ENCODE results near the gene NCK2. TPM values are rescaled to one million over a fixed set of nuclear protein-coding genes. Genes with fewer than 3 reads are reported as not detected.
"Not testable (repeated sequence)": the region's sequence is repeated elsewhere in the genome, so short reads cannot be mapped to it uniquely, and the experiment has no call there.

The NCK2 gene
- total RNA-seq, 1 experiment from 2014 or later = 0.30 TPM

GRCh38 chr2:105771291-105771690 lies 26.6 kb downstream of the NCK2 start:
- not testable (repeated sequence) for H3K36me3 ChIP-seq (ENCODE audit: insufficient read depth, low read length); H3K4me2 ChIP-seq (ENCODE audit: low read depth, low read length, poor library complexity, severe bottlenecking); H3K27ac ChIP-seq (ENCODE audit: low read length); DNase-seq; H4K20me1 ChIP-seq (ENCODE audit: insufficient read depth, low read depth, low read length); H2AFZ ChIP-seq (ENCODE audit: low read length); H3K79me2 ChIP-seq (ENCODE audit: low read length); H3K9me2 ChIP-seq (replicated peaks; ENCODE audit: insufficient read depth, low read length); H3K27me3 ChIP-seq (ENCODE audit: low read length); H3K4me1 ChIP-seq (ENCODE audit: low read length); H3K9me3 ChIP-seq (ENCODE audit: low read length); H3K9ac ChIP-seq (ENCODE audit: low read length); H3K4me3 ChIP-seq (ENCODE audit: low read length)

GRCh38 chr2:105771836-105772235 lies 27.1 kb downstream of the NCK2 start:
- DNase-seq = no peak
- no peaks in the 10 kb centered on the region for H3K4me1 ChIP-seq (ENCODE audit: low read length)
- H3K79me2 ChIP-seq (ENCODE audit: low read length) = no peaks in the 10 kb centered on the region
- H3K27me3 ChIP-seq (ENCODE audit: low read length) = no peaks in the 10 kb centered on the region
- no peak overlapping the region for H3K4me3 ChIP-seq (ENCODE audit: low read length)
- H3K27ac ChIP-seq (ENCODE audit: low read length) = no peak overlapping the region
- H2AFZ ChIP-seq (ENCODE audit: low read length) = no peak overlapping the region
- H3K4me2 ChIP-seq (ENCODE audit: low read depth, low read length, poor library complexity, severe bottlenecking) = no peak overlapping the region
- no peaks in the 10 kb centered on the region for H3K9me2 ChIP-seq (replicated peaks; ENCODE audit: insufficient read depth, low read length)
- H3K36me3 ChIP-seq (ENCODE audit: insufficient read depth, low read length) = no peaks in the 10 kb centered on the region
- 0 out of 2 replicates have a peak, but pooled peaks cover 3% of the 10 kb centered on the region for H4K20me1 ChIP-seq (ENCODE audit: insufficient read depth, low read depth, low read length)
- no peak overlapping the region for H3K9ac ChIP-seq (ENCODE audit: low read length)
- no peaks in the 10 kb centered on the region for H3K9me3 ChIP-seq (ENCODE audit: low read length)

- Histone ChIP-seq H3K27ac (ENCODE audit: low read length) (no peak overlapping the region), H3K79me2 (ENCODE audit: low read length) (no peaks in the 10 kb centered on the region), H3K9me2 (replicated peaks; ENCODE audit: insufficient read depth, low read length) (no peaks in the 10 kb centered on the region), H3K4me1 (ENCODE audit: low read length) (no peaks in the 10 kb centered on the region), H3K36me3 (ENCODE audit: insufficient read depth, low read length) (no peaks in the 10 kb centered on the region), H3K4me3 (ENCODE audit: low read length) (no peak overlapping the region), H3K4me2 (ENCODE audit: low read depth, low read length, poor library complexity, severe bottlenecking) (no peak overlapping the region), H3K27me3 (ENCODE audit: low read length) (no peaks in the 10 kb centered on the region), H2AFZ (ENCODE audit: low read length) (no peak overlapping the region), H3K9ac (ENCODE audit: low read length) (no peak overlapping the region), H3K9me3 (ENCODE audit: low read length) (no peaks in the 10 kb centered on the region), H4K20me1 (ENCODE audit: insufficient read depth, low read depth, low read length) (0 out of 2 replicates have a peak, but pooled peaks cover 6% of the 10 kb centered on the region)
- no peak for DNase-seq
These were observed 27.6 kb downstream of the NCK2 start for GRCh38 chr2:105772362-105772761.

- Histone ChIP-seq H2AFZ (ENCODE audit: low read length) (no peak overlapping the region), H3K36me3 (ENCODE audit: insufficient read depth, low read length) (no peaks in the 10 kb centered on the region), H3K9me2 (replicated peaks; ENCODE audit: insufficient read depth, low read length) (no peaks in the 10 kb centered on the region), H3K27ac (ENCODE audit: low read length) (no peak overlapping the region), H3K4me2 (ENCODE audit: low read depth, low read length, poor library complexity, severe bottlenecking) (no peak overlapping the region), H3K79me2 (ENCODE audit: low read length) (no peaks in the 10 kb centered on the region), H4K20me1 (ENCODE audit: insufficient read depth, low read depth, low read length) (0 out of 2 replicates have a peak, but pooled peaks cover 6% of the 10 kb centered on the region), H3K4me3 (ENCODE audit: low read length) (no peak overlapping the region), H3K27me3 (ENCODE audit: low read length) (no peaks in the 10 kb centered on the region), H3K9me3 (ENCODE audit: low read length) (no peaks in the 10 kb centered on the region), H3K9ac (ENCODE audit: low read length) (no peak overlapping the region), H3K4me1 (ENCODE audit: low read length) (no peaks in the 10 kb centered on the region)
- DNase-seq = no peak
These were observed 28.9 kb downstream of the NCK2 start for GRCh38 chr2:105773568-105773967.

GRCh38 chr2:105774781-105775337 lies 30.1 kb downstream of the NCK2 start:
- H2AFZ ChIP-seq (ENCODE audit: low read length) = no peak overlapping the region
- H3K4me2 ChIP-seq (ENCODE audit: low read depth, low read length, poor library complexity, severe bottlenecking) = no peak overlapping the region
- no peak overlapping the region for H3K9ac ChIP-seq (ENCODE audit: low read length)
- 0 out of 2 replicates have a peak, but pooled peaks cover 6% of the 10 kb centered on the region for H4K20me1 ChIP-seq (ENCODE audit: insufficient read depth, low read depth, low read length)
- DNase-seq = no peak
- no peaks in the 10 kb centered on the region for H3K79me2 ChIP-seq (ENCODE audit: low read length)
- no peaks in the 10 kb centered on the region for H3K9me3 ChIP-seq (ENCODE audit: low read length)
- H3K9me2 ChIP-seq (replicated peaks; ENCODE audit: insufficient read depth, low read length) = no peaks in the 10 kb centered on the region
- H3K27ac ChIP-seq (ENCODE audit: low read length) = no peak overlapping the region
- no peak overlapping the region for H3K4me3 ChIP-seq (ENCODE audit: low read length)
- no peaks in the 10 kb centered on the region for H3K27me3 ChIP-seq (ENCODE audit: low read length)
- no peaks in the 10 kb centered on the region for H3K4me1 ChIP-seq (ENCODE audit: low read length)
- H3K36me3 ChIP-seq (ENCODE audit: insufficient read depth, low read length) = no peaks in the 10 kb centered on the region

GRCh38 chr2:105775809-105776559 lies 31.3 kb downstream of the NCK2 start:
- Histone ChIP-seq H3K79me2 (ENCODE audit: low read length) (no peaks in the 10 kb centered on the region), H3K4me2 (ENCODE audit: low read depth, low read length, poor library complexity, severe bottlenecking) (no peak overlapping the region), H3K9me3 (ENCODE audit: low read length) (no peaks in the 10 kb centered on the region), H3K36me3 (ENCODE audit: insufficient read depth, low read length) (no peaks in the 10 kb centered on the region), H3K27ac (ENCODE audit: low read length) (no peak overlapping the region), H3K4me1 (ENCODE audit: low read length) (no peaks in the 10 kb centered on the region), H4K20me1 (ENCODE audit: insufficient read depth, low read depth, low read length) (0 out of 2 replicates have a peak, but pooled peaks cover 6% of the 10 kb centered on the region), H2AFZ (ENCODE audit: low read length) (no peak overlapping the region), H3K4me3 (ENCODE audit: low read length) (no peak overlapping the region), H3K27me3 (ENCODE audit: low read length) (no peaks in the 10 kb centered on the region), H3K9ac (ENCODE audit: low read length) (no peak overlapping the region), H3K9me2 (replicated peaks; ENCODE audit: insufficient read depth, low read length) (no peaks in the 10 kb centered on the region)
- no peak for DNase-seq

GRCh38 chr2:105776560-105776928 lies 31.8 kb downstream of the NCK2 start:
- Histone ChIP-seq H3K27me3 (ENCODE audit: low read length) (no peaks in the 10 kb centered on the region), H3K4me3 (ENCODE audit: low read length) (no peak overlapping the region), H3K36me3 (ENCODE audit: insufficient read depth, low read length) (no peaks in the 10 kb centered on the region), H3K9ac (ENCODE audit: low read length) (no peak overlapping the region), H3K9me3 (ENCODE audit: low read length) (no peaks in the 10 kb centered on the region), H3K79me2 (ENCODE audit: low read length) (no peaks in the 10 kb centered on the region), H3K4me2 (ENCODE audit: low read depth, low read length, poor library complexity, severe bottlenecking) (no peak overlapping the region), H3K27ac (ENCODE audit: low read length) (no peak overlapping the region), H3K4me1 (ENCODE audit: low read length) (no peaks in the 10 kb centered on the region), H3K9me2 (replicated peaks; ENCODE audit: insufficient read depth, low read length) (no peaks in the 10 kb centered on the region), H4K20me1 (ENCODE audit: insufficient read depth, low read depth, low read length) (0 out of 2 replicates have a peak, but pooled peaks cover 10% of the 10 kb centered on the region), H2AFZ (ENCODE audit: low read length) (no peak overlapping the region)
- DNase-seq = no peak

GRCh38 chr2:105777031-105777482 lies 32.3 kb downstream of the NCK2 start:
- H3K36me3 ChIP-seq (ENCODE audit: insufficient read depth, low read length) = no peaks in the 10 kb centered on the region
- no peaks in the 10 kb centered on the region for H3K9me3 ChIP-seq (ENCODE audit: low read length)
- H4K20me1 ChIP-seq (ENCODE audit: insufficient read depth, low read depth, low read length) = 0 out of 2 replicates have a peak, but pooled peaks cover 10% of the 10 kb centered on the region
- H3K9ac ChIP-seq (ENCODE audit: low read length) = no peak overlapping the region
- no peaks in the 10 kb centered on the region for H3K79me2 ChIP-seq (ENCODE audit: low read length)
- no peak for DNase-seq
- H2AFZ ChIP-seq (ENCODE audit: low read length) = no peak overlapping the region
- H3K4me2 ChIP-seq (ENCODE audit: low read depth, low read length, poor library complexity, severe bottlenecking) = no peak overlapping the region
- no peaks in the 10 kb centered on the region for H3K9me2 ChIP-seq (replicated peaks; ENCODE audit: insufficient read depth, low read length)
- no peaks in the 10 kb centered on the region for H3K27me3 ChIP-seq (ENCODE audit: low read length)
- no peak overlapping the region for H3K4me3 ChIP-seq (ENCODE audit: low read length)
- H3K4me1 ChIP-seq (ENCODE audit: low read length) = no peaks in the 10 kb centered on the region
- H3K27ac ChIP-seq (ENCODE audit: low read length) = no peak overlapping the region
